ENCODE measurements around the gene ZFX.

ZFX gene

DNA sequence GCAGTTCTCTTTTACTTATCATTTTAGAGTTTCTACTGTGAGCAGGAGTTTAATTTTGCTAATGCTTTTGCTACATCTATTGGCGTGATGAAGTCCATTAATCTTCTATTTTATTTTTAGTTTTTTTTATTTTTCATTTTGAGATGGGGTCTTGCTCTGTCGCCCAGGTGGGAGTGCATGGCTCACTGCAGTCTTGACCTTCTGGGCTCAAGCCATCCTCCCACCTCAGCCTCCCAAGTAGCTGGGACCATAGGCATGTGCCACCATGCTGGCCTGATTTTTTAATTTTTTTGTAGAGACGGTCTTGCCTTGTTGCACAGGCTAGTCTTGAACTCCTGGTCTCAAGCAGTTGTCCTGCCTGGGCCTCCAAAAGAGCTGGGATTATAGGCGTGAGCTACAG lies 9.4 kb downstream of the ZFX start:
- in situ Hi-C loops (cut with MboI; ENCODE audit: low pct_unique_long_range_greater_than_20kb, low sequenced_read_pairs, unreplicated experiment): no loop called here
- DNase-seq (ENCODE audit: low spot score): no peak
- TF ChIP-seq, protein P1, sequence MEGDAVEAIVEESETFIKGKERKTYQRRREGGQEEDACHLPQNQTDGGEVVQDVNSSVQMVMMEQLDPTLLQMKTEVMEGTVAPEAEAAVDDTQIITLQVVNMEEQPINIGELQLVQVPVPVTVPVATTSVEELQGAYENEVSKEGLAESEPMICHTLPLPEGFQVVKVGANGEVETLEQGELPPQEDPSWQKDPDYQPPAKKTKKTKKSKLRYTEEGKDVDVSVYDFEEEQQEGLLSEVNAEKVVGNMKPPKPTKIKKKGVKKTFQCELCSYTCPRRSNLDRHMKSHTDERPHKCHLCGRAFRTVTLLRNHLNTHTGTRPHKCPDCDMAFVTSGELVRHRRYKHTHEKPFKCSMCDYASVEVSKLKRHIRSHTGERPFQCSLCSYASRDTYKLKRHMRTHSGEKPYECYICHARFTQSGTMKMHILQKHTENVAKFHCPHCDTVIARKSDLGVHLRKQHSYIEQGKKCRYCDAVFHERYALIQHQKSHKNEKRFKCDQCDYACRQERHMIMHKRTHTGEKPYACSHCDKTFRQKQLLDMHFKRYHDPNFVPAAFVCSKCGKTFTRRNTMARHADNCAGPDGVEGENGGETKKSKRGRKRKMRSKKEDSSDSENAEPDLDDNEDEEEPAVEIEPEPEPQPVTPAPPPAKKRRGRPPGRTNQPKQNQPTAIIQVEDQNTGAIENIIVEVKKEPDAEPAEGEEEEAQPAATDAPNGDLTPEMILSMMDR (IDR thresholded peaks at IDR 0.05; ENCODE audit: extremely low read depth, insufficient read depth, missing control alignments): no peak

DNA sequence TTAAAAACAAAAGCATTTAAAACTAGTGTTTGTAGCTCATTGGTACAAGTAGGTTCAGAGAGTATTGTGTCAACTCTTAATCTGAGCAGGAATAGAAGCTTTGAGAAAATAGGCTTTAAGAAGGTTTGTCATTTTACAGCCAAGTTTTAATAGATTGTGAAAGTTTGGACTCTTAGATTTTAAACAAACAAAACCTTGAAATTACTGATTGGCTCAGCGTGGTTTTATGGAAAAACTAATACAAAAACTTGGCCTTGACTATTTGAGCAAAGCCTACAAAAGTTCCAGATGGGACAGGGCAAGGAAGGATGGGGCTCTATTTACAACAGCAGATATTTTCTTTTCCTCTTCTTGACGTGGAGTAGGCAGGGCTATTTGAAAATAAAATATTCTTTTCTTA lies 16.5 kb downstream of the ZFX start:
- in situ Hi-C loops (cut with MboI; ENCODE audit: low pct_unique_long_range_greater_than_20kb, low sequenced_read_pairs, unreplicated experiment): no loop called here
- DNase-seq (ENCODE audit: low spot score): no peak
- TF ChIP-seq, protein P1 (IDR thresholded peaks at IDR 0.05; ENCODE audit: extremely low read depth, insufficient read depth, missing control alignments): no peak

DNA sequence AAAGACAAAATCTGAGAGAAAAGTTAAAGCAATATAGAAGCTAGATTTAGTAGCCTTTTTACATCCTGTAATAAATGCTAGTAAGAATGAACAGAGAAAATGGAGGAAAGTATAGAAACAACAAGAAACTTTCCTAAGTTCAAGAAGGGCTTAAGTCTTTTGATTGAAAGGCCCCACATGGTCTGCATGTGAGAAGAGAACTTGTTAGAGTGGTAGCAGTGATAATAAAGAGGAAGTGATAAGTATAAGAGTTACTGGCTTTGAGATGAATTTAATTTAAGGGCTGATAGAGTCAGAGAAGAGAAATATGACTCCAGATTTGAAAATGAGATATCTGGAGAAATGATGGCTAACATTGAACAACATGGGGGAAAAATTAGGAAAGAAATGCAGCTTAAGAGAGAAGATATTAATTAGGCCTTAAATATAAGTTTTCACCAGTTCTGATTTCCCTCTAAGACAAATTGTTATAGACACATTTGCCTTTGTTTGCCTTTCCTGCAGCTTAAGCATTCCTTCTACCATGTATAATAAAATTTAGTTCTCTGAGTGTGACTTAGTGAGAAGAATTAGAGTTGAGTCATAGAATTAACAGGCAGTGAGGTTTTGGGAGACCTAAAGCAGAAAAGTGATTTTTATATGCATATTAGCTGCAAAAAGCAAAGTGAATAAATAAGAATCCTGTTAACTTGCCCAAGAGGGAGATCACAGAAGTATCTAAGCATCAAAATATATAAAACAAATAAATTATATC lies 18.4 kb downstream of the ZFX start:
- no peak for DNase-seq (ENCODE audit: low spot score)
- TF ChIP-seq, protein P1 (IDR thresholded peaks at IDR 0.05; ENCODE audit: extremely low read depth, insufficient read depth, missing control alignments): no peak
- in situ Hi-C loops (cut with MboI; ENCODE audit: low pct_unique_long_range_greater_than_20kb, low sequenced_read_pairs, unreplicated experiment): no loop called here

DNA sequence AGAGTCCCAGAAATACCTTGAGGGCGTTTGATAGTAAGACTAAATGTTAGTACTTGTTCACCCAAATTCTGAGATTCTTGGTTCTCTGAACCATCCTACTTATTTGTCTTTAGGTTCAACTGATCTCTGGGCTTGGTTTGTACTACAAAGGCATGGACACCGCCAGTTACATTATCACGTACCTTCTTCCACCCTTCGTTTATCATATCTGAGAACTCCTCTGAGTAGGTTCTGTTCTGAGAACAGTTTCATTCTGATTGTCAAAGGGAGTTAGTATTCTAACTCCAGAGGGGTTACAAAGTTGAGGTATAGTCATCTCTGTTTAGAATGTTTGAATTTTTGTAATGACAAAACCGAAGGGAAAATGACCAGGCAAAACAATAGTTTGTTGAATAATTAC lies 19.3 kb downstream of the ZFX start:
- peak; percentile 39 for DNase-seq (ENCODE audit: low spot score)
- TF ChIP-seq, protein P1 (IDR thresholded peaks at IDR 0.05; ENCODE audit: extremely low read depth, insufficient read depth, missing control alignments): no peak
- in situ Hi-C loops (cut with MboI; ENCODE audit: low pct_unique_long_range_greater_than_20kb, low sequenced_read_pairs, unreplicated experiment): no loop called here

DNA sequence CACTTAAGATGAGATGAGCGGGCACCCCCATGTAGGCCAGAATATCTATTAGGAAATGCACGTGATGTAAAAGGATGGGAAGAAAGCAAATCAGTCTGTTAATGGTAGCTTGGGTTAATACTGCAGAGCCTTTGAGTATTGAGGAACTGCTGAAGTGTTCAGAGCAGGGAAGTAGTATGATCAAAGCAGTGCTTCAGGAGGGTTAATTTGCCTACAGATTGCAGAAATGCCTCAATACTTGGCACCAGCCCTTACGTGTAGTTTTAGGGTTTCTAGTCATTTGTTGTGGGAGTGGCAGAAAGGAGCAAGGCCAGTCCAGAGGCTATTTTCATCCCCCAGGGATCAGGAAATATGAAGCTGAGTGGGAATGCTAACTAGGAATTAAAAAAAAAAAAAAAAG lies 19.7 kb downstream of the ZFX start:
- in situ Hi-C loops (cut with MboI; ENCODE audit: low pct_unique_long_range_greater_than_20kb, low sequenced_read_pairs, unreplicated experiment): no loop called here
- TF ChIP-seq, protein P1 (IDR thresholded peaks at IDR 0.05; ENCODE audit: extremely low read depth, insufficient read depth, missing control alignments): no peak
- DNase-seq (ENCODE audit: low spot score): peak; percentile 32

DNA sequence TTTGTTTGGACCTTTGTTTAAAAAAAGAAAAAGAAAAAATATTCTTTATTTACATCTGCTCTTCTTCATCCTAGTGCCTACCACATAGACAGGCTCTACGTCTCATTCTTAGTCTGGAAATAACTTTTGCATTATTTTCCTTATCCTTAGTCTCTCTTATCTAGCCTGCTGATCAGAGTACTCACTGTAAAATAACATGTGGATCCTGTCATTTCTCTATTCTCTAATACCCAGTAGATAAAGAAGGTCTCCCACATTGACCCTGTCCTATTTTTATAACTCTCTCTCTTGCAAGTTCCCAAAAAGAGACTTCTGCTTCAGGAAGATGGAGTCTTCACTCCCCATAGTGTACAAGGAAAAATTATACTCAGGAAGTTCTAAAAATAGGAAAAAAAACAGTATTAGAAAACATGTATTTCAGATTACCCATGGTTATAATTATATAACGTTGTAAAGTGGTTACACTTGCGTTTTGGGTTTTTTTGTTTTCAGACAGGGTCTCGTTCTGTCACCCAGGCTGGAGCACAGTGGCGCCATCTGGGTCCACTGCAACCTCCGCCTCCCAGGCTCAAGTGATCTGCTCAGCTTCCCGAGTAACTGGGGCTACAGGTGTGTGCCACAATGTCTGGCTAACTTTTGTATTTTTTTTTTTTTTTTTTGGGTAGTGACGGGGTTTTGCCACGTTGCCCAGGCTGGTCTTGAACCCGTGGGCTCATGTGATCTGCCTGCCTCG lies 23.8 kb downstream of the ZFX start:
- DNase-seq (ENCODE audit: low spot score): no peak
- TF ChIP-seq, protein P1 (IDR thresholded peaks at IDR 0.05; ENCODE audit: extremely low read depth, insufficient read depth, missing control alignments): no peak
- in situ Hi-C loops (cut with MboI; ENCODE audit: low pct_unique_long_range_greater_than_20kb, low sequenced_read_pairs, unreplicated experiment): no loop called here

All from GM13977 (cell line).